DND-41 (cell line): ENCODE measurements around the gene STARD3.

ENCODE experiments used
- EZH2 ChIP-seq: IDR thresholded peaks from 3 replicates; pipeline ENCODE4 v1.6.1; 2012; ENCODE audit warnings: borderline replicate concordance, low read depth, mild to moderate bottlenecking, moderate library complexity, low read length, inconsistent platforms; ENCODE audit not compliant: severe bottlenecking
- TF ChIP-seq, protein P1 (sequence below): IDR thresholded peaks from 2 replicates; pipeline ENCODE4 v1.5.1; 2012; ENCODE audit warnings: borderline replicate concordance, low read length, moderate library complexity, mild to moderate bottlenecking; ENCODE audit not compliant: poor library complexity, severe bottlenecking; ENCODE audit errors: extremely low read depth

- no peak for TF ChIP-seq EZH2
- TF ChIP-seq, protein P1, sequence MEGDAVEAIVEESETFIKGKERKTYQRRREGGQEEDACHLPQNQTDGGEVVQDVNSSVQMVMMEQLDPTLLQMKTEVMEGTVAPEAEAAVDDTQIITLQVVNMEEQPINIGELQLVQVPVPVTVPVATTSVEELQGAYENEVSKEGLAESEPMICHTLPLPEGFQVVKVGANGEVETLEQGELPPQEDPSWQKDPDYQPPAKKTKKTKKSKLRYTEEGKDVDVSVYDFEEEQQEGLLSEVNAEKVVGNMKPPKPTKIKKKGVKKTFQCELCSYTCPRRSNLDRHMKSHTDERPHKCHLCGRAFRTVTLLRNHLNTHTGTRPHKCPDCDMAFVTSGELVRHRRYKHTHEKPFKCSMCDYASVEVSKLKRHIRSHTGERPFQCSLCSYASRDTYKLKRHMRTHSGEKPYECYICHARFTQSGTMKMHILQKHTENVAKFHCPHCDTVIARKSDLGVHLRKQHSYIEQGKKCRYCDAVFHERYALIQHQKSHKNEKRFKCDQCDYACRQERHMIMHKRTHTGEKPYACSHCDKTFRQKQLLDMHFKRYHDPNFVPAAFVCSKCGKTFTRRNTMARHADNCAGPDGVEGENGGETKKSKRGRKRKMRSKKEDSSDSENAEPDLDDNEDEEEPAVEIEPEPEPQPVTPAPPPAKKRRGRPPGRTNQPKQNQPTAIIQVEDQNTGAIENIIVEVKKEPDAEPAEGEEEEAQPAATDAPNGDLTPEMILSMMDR = no peak
These were observed 1.4 kb downstream of the STARD3 start for GRCh38 chr17:39638317-39638716.
